ENCODE results near the gene GIT1.

The GIT1 gene, protein sequence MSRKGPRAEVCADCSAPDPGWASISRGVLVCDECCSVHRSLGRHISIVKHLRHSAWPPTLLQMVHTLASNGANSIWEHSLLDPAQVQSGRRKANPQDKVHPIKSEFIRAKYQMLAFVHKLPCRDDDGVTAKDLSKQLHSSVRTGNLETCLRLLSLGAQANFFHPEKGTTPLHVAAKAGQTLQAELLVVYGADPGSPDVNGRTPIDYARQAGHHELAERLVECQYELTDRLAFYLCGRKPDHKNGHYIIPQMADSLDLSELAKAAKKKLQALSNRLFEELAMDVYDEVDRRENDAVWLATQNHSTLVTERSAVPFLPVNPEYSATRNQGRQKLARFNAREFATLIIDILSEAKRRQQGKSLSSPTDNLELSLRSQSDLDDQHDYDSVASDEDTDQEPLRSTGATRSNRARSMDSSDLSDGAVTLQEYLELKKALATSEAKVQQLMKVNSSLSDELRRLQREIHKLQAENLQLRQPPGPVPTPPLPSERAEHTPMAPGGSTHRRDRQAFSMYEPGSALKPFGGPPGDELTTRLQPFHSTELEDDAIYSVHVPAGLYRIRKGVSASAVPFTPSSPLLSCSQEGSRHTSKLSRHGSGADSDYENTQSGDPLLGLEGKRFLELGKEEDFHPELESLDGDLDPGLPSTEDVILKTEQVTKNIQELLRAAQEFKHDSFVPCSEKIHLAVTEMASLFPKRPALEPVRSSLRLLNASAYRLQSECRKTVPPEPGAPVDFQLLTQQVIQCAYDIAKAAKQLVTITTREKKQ

DNA sequence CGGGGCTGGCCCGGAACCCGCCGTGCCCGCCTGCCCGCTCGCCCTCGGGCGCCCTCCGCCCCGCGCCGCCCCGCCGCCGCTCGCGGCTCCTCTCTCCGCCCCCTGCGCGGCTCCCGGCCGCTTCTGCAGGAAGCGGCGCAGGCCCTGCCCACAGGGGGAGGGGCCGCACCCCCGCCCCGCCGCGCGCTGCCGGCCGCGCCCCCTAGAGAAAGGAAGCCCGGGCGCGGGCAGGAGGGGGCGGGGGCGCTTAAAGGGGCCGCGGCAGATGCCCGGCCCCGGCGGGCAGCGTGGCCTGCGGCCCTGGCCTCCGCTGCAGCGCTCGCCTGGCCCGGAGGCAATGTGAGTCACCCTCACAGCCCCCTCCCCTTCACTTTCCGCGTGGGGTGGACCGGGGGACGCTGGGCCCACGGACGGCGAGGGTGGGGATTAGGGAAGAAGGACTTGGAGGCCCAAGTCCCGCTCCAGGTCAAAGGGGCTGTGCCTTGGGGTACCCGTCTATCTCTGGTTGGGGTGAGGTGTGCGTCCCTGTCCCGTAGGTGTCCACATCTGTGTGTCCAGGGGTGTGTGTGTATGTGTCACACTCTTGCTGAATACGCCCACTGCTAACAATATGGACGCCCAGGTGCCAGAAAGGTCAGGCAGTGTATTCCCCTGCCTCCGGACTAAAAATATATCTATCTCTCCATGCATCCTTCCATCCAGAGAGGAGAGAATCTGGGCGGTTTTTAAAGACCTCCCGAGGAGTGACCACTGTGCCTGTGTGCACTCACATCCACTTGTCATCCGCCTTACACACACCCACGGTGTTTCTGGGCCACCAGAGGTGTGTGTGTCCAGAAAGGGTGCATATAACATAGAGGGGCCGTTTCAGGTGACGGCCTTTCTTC, at the start of gene GIT1:
TSS of gene GIT1 (minus strand) at position 125 of the 887 bp plus-strand sequence. CDS start 270 bp downstream, outside the sequence.
- no peak for DNase-seq (ENCODE audit: low read depth)

GRCh38 chr17:29633886-29634285, 44.4 kb upstream of the GIT1 start:
- no peak for DNase-seq (ENCODE audit: low read depth)

GRCh38 chr17:29630630-29631193, 41.3 kb upstream of the GIT1 start:
- DNase-seq (ENCODE audit: low read depth) = no peak

GRCh38 chr17:29629839-29630238, 40.4 kb upstream of the GIT1 start:
- no peak for DNase-seq (ENCODE audit: low read depth)

DNA sequence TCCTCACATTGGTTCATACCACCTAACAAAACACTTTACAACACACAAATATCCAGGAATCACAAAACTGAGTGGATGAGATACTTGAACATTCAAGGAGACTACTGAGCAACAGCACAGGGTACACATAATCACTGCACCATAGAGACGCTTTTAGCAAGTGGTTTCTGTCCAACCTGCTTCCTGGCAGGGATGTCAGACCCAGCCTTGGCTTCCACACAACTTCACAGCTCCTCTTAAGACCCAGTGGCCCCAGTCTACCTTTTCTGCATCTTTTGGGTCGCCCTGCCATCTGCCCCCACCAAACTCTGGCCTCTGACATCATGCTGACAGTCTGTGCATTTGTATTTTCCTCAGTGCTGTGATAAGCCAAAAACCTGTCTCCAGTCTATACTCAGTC, 39.2 kb upstream of the GIT1 start:
- DNase-seq (ENCODE audit: low read depth) = no peak

- DNase-seq (ENCODE audit: low read depth) = no peak
These were observed 38.5 kb upstream of the GIT1 start for GRCh38 chr17:29627951-29628350.

- DNase-seq (ENCODE audit: low read depth) = no peak
These were observed 35.7 kb upstream of the GIT1 start for GRCh38 chr17:29625037-29625750.

GRCh38 chr17:29624586-29624985, 35.1 kb upstream of the GIT1 start:
- DNase-seq (ENCODE audit: low read depth) = no peak

- no peak for DNase-seq (ENCODE audit: low read depth)
These were observed 33.8 kb upstream of the GIT1 start for GRCh38 chr17:29623283-29623647.

- DNase-seq (ENCODE audit: low read depth) = peak; percentile 36
These were observed 33.2 kb upstream of the GIT1 start, which contains the start of gene CORO6 for GRCh38 chr17:29622337-29623282. Gene CORO6, minus strand, starts transcription at chr17:29622912. Its CDS starts 1,491 bp downstream, at chr17:29621421.

GRCh38 chr17:29621751-29622194, 32.3 kb upstream of the GIT1 start:
- DNase-seq (ENCODE audit: low read depth) = no peak

DNA sequence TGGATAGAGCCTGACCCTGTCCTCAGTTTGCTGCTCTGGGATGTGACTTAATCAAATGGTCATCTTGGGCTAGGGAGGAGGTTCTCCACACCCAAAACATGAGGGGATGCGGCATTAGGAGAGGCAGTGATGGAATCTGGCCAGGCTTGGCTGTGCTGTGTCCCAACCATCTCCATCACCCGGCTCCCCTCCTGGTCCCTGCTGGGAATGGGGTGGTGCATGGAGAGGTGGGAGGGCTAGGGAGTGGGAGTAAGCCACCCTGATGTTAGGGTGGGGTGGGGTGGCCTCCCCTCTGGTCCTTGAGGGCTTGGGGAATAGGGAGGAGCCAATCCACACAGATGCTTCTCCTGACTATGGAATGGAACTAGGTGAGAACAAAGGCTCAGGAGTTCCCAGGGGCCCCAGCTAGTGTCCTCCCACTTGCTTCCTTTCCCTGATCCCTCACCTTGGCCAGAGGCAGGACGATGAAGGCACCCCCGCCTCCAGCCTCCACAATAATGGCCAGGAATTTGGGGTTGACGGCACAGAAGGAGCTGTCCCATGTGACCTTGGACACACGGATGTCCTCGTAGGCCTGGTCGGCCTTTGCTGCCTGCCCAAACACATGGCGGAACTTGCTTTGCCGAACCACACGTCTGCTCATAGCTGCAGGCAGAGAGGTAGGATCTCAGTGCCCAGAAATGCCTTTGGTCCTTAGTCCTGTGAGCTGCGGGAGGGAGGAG, 31.5 kb upstream of the GIT1 start:
- DNase-seq (ENCODE audit: low read depth) = no peak

DNA sequence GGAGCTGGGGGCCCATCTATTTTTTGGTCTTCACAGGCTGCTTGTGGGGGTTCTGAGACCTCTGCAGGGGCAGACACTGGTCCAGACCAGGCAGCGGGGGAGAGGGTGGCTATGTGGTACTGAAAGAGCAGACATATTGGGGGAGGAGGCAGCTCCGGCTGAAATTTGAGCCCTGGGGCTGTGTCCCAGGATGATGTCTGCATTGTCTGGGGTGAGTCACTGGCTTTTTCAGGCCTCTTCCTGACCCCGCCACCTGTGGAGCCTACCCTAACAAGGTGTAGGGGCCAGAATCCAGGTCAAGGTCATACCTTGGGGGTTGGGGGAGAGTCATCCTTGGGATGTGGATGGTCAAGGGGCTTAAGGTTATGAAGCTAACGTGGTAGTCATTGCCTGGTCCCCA, 30.8 kb upstream of the GIT1 start:
- no peak for DNase-seq (ENCODE audit: low read depth)

GRCh38 chr17:29619251-29619650, 29.8 kb upstream of the GIT1 start:
- peak; percentile 30 for DNase-seq (ENCODE audit: low read depth)

GRCh38 chr17:29618272-29619065, 29.0 kb upstream of the GIT1 start:
- peak; percentile 47 for DNase-seq (ENCODE audit: low read depth)

DNA sequence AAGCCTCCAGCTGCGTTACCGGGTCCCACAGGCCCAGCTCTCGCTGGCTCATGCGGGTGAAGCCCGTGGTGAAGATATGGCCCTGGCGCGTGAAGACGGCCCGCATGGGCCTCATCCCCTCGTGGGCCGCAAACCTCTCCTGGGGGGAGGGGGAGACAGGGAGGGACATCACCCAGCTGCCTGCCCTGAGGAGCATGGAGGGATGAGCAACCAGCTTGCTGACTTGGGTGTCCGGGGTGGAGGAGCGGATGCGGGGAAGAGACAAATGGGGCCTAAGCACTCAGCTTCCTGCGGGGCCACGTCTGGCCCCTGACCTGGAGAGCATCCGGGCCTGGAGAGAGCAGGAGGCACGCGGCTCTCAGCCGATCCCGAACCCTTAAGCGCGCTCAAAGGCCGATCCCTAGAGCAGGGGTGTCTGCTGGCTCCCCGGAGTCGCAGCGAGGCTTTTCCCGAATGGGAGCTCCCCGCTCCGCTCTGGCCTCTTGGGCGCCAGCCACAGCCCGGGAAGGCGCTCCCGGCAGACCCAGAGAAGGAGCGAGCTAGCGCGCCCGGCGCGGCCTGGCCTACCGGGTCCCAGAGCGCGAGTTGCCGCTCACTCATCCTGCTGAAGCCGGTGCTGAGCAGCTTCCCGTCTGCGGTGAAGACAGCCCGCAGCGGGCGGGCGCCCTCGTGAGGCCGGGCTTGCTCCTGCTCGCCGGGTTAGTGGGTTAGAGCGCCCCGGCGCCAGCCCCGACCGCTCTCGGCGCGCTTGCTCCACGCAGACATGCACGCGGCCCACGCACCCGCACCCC, 28.2 kb upstream of the GIT1 start:
- no peak for DNase-seq (ENCODE audit: low read depth)

- no peak for DNase-seq (ENCODE audit: low read depth)
These were observed 27.7 kb upstream of the GIT1 start for GRCh38 chr17:29617125-29617480.
